K562 (cell line): ENCODE data around the gene RRBP1. TPM values are rescaled to one million over a fixed set of nuclear protein-coding genes. Genes with fewer than 3 reads are reported as not detected.

Experiments
- ATAC-seq: fragments of 200-7000 bp; cut with Tn5 transposase; 3 replicates; pipeline ENCODE4 v1.9.1; 2020; ENCODE audit warnings: moderate library complexity
- BruUV-seq: library from RNA; stranded (reverse); fragments of 400-500 nt; replicated peaks from 2 replicates; lab custom pipeline; 2021; lab: Mats Ljungman, UMichigan
- CTCF ChIA-PET: fragments of 300-600 bp; formaldehyde crosslinking; extraction: SDS; loops from one replicate; lab custom pipeline; 2021; ENCODE audit warnings: low intra/inter-chr PET ratio; lab: Yijun Ruan, JAX
- POLR2A ChIA-PET: fragments of 300-600, 350-650 bp; sonication (Branson Sonifier 250); formaldehyde crosslinking; extraction: SDS; loops from one replicate; lab custom pipeline; 2021; ENCODE audit warnings: antibody characterized with exemption, inconsistent platforms; lab: Yijun Ruan, JAX
- DNase-seq, 4 experiments: peaks; one replicate each; pipeline versions ENCODE4 v3.0.0 to v3.0.0-alpha.2; 2011 to 2018; ENCODE audit warnings: low spot score in 3 of 4, mixed read lengths in 3 of 4; ENCODE audit errors: extremely low read depth in 1 of 4
- FAIRE-seq: peaks from 2 replicates; lab custom pipeline; 2011; peaks lifted over from hg19 to GRCh38; lab: Jason Lieb, UNC
- H2AFZ ChIP-seq: 2 replicates; pipeline ENCODE4 v1.6.0; 2011; ENCODE audit warnings: low read depth, low read length, control low read depth, inconsistent platforms
- H3K27ac ChIP-seq: fragments of 200-600 bp; 3 replicates; pipeline ENCODE4 v1.8.0; 2011; ENCODE audit warnings: low read depth, mild to moderate bottlenecking, control low read depth, inconsistent platforms, low read length, moderate library complexity, mixed read lengths; ENCODE audit errors: extremely low read depth
- H3K27me3 ChIP-seq, 2 experiments: fragments of 300-600 bp in 1 of 2; 2 replicates in 1 of 2; 3 replicates in 1 of 2; pipeline versions ENCODE4 v1.6.0 to v1.8.0; 2011; ENCODE audit warnings: inconsistent platforms in 2 of 2, low read length in 2 of 2, mild to moderate bottlenecking in 1 of 2, mixed read lengths in 1 of 2, moderate library complexity in 1 of 2; ENCODE audit not compliant: control insufficient read depth in 2 of 2, insufficient read depth in 2 of 2
- H3K36me3 ChIP-seq: fragments of 300-600 bp; 3 replicates; pipeline ENCODE4 v1.8.0; 2011; ENCODE audit warnings: mild to moderate bottlenecking, low read length, inconsistent platforms; ENCODE audit not compliant: control insufficient read depth, insufficient read depth
- H3K4me1 ChIP-seq, 2 experiments: fragments of 200-600 bp in 1 of 2; replicated peaks in 1 of 2; 2 replicates in 1 of 2; 3 replicates in 1 of 2; pipeline versions ENCODE4 v1.5.1 to v1.8.0; 2011; ENCODE audit warnings: inconsistent platforms in 2 of 2, low read length in 2 of 2, mild to moderate bottlenecking in 1 of 2, mixed read lengths in 1 of 2, moderate library complexity in 1 of 2; ENCODE audit not compliant: control insufficient read depth in 2 of 2, insufficient read depth in 2 of 2
- H3K4me2 ChIP-seq: 2 replicates; pipeline ENCODE4 v1.6.1; 2011; ENCODE audit warnings: low read length, control low read depth, inconsistent platforms, mixed read lengths; ENCODE audit not compliant: insufficient read depth
- H3K4me3 ChIP-seq: fragments of 200-600 bp; sonication (generic), shearing (Covaris generic); 2 replicates; pipeline ENCODE4 v1.5.1; 2016; ENCODE audit warnings: control low read depth, inconsistent platforms
- H3K79me2 ChIP-seq: fragments of 200-600 bp; 3 replicates; pipeline ENCODE4 v1.8.0; 2011; ENCODE audit warnings: low read length, inconsistent platforms; ENCODE audit not compliant: control insufficient read depth, insufficient read depth
- H3K9ac ChIP-seq, 2 experiments: 2 replicates each; pipeline versions ENCODE4 v1.6.0 to v1.6.1; 2011; ENCODE audit warnings: low read depth in 2 of 2, low read length in 2 of 2, control low read depth in 1 of 2, inconsistent platforms in 1 of 2, mild to moderate bottlenecking in 1 of 2, mixed read lengths in 1 of 2; ENCODE audit not compliant: insufficient read depth in 1 of 2
- H3K9me1 ChIP-seq: one replicate; pipeline ENCODE4 v1.6.0; 2011; ENCODE audit warnings: inconsistent platforms, mild to moderate bottlenecking, low read length, moderate library complexity; ENCODE audit not compliant: control insufficient read depth, insufficient read depth
- H3K9me3 ChIP-seq: replicated peaks from 2 replicates; pipeline ENCODE4 v1.5.1; 2011; ENCODE audit warnings: low read depth, low read length, inconsistent platforms; ENCODE audit not compliant: control insufficient read depth, insufficient read depth
- H4K20me1 ChIP-seq: replicated peaks from 2 replicates; pipeline ENCODE4 v1.6.1; 2011; ENCODE audit warnings: low read length, inconsistent platforms, mixed read lengths; ENCODE audit not compliant: control insufficient read depth, insufficient read depth
- CTCFL ChIP-seq: IDR thresholded peaks from 2 replicates; pipeline ENCODE4 v1.6.1; 2011; ENCODE audit warnings: borderline replicate concordance, low read depth, mild to moderate bottlenecking, moderate library complexity, low read length; ENCODE audit not compliant: insufficient read depth, poor library complexity, severe bottlenecking
- DMBX1 ChIP-seq: fragments of 250-450 bp; sonication (Bioruptor Pico); IDR thresholded peaks from 2 replicates; pipeline ENCODE4 v1.8.0; 2022; ENCODE audit warnings: inconsistent platforms, mild to moderate bottlenecking, moderate library complexity, borderline replicate concordance
- ELF1 ChIP-seq: fragments of 200-800 bp; sonication (Bioruptor generic); IDR thresholded peaks from 2 replicates; pipeline ENCODE4 v1.6.1; 2016; ENCODE audit warnings: missing genetic modification characterization, missing compliant biosample characterization
- ESRRA ChIP-seq: fragments of 450-650 bp; IDR thresholded peaks from 2 replicates; pipeline ENCODE4 v1.6.1; 2014; ENCODE audit warnings: low read depth, mild to moderate bottlenecking, moderate library complexity, borderline replicate concordance
- HDAC3 ChIP-seq: fragments of 450-650 bp; IDR thresholded peaks from 2 replicates; pipeline ENCODE4 v1.6.1; 2018; ENCODE audit warnings: borderline replicate concordance, mild to moderate bottlenecking, moderate library complexity; ENCODE audit not compliant: partially characterized antibody
- HMBOX1 ChIP-seq: sonication (generic); IDR thresholded peaks from 2 replicates; pipeline ENCODE4 v1.6.1; 2016
- IFI16 ChIP-seq: fragments of 250-450 bp; sonication (Bioruptor Pico); IDR thresholded peaks from 2 replicates; pipeline ENCODE4 v2.1.2; 2022; ENCODE audit warnings: mild to moderate bottlenecking, inconsistent platforms
- POLR3G ChIP-seq: IDR thresholded peaks from 2 replicates; pipeline ENCODE4 v1.6.1; 2011; ENCODE audit not compliant: insufficient read length, insufficient replicate concordance; ENCODE audit errors: extremely low read depth
- RREB1 ChIP-seq: fragments of 250-450 bp; sonication (Bioruptor Pico); IDR thresholded peaks from 2 replicates; pipeline ENCODE4 v1.4.0; 2020
- TFAM ChIP-seq: fragments of 250-450 bp; sonication (Bioruptor Pico); conservative IDR thresholded peaks from 2 replicates; pipeline ENCODE4 v1.5.0; 2021; ENCODE audit warnings: mild to moderate bottlenecking, moderate library complexity
- ZNF696 ChIP-seq: fragments of 250-450 bp; sonication (Bioruptor Pico); conservative IDR thresholded peaks from 2 replicates; pipeline ENCODE4 v1.4.0; 2020; ENCODE audit warnings: mild to moderate bottlenecking, moderate library complexity
- WGBS: fragments of 100-300 bp; shearing (Covaris generic); methylation state at CpG from one replicate; pipeline ENCODE4 v1.1.6; 2016; ENCODE audit warnings: low coverage, mixed read lengths; ENCODE audit not compliant: insufficient coverage; ENCODE audit errors: missing lambda C conversion rate; 5-methylcytosine and 5-hydroxymethylcytosine counted together
- in situ Hi-C: fragments of 300-500 bp; cut with MboI; formaldehyde crosslinking; loops from 4 replicates; pipeline ENCODE4 v1.15.0; 2018; ENCODE audit warnings: inconsistent platforms, mixed read lengths
- intact Hi-C: fragments of 100-400 bp; cut with micrococcal nuclease; formaldehyde crosslinking; loops from 2 replicates; pipeline ENCODE4 v1.14.2; 2022
- polyA plus RNA-seq, 8 experiments: library from polyadenylated mRNA; depleted of rRNA in 4 of 8; stranded (reverse) in 5 of 8; unstranded in 3 of 8; fragments of >200 nt; fragmentation: Nextera tagmentation in 2 of 8; fragmentation: Illumina TruSeq in 1 of 8; extraction: Ambion mirVana in 2 of 8; extraction: Trizol in 1 of 8; gene quantifications; 2 replicates each; pipeline versions ENCODE4 v1.2.1 to v1.2.3, GENCODE V29; 2011 to 2014; ENCODE audit warnings: inconsistent platforms in 1 of 8, missing spikeins in 1 of 8
- total RNA-seq, 7 experiments: library from RNA; depleted of rRNA in 6 of 7; stranded (reverse); fragments of >200 nt in 6 of 7; fragmentation: Illumina TruSeq in 2 of 7; extraction: Trizol in 2 of 7; gene quantifications; 2 replicates each; pipeline versions ENCODE4 v1.2.1 to v1.2.3, GENCODE V29; 2011 to 2021; ENCODE audit warnings: low replicate concordance in 1 of 7

Gene RRBP1
- total and polyA plus RNA-seq, 9 of the 15 experiments (the other 6 are each of a cell fraction or from before 2014, with no cell fraction given) = 0.84 to 32.0 (median 17.6) TPM

GRCh38 chr20:17634661-17635331 lies 47.2 kb downstream of the RRBP1 start:
- CTCF ChIA-PET = no interaction called here
- no peak for TF ChIP-seq TFAM
- no peak for TF ChIP-seq DMBX1 (CRISPR knock-in tag)
- no peak for TF ChIP-seq ELF1 (tag)
- no peak for TF ChIP-seq HMBOX1
- no peak for TF ChIP-seq HDAC3
- TF ChIP-seq CTCFL = no peak
- no peak for TF ChIP-seq RREB1
- no peak for TF ChIP-seq IFI16 (CRISPR knock-in tag)
- no peak for TF ChIP-seq POLR3G
- TF ChIP-seq ESRRA = no peak
- no peak for TF ChIP-seq ZNF696 (CRISPR knock-in tag)

More at GRCh38 chr20:17634661-17635331, 47.2 kb downstream of the RRBP1 start:
- H3K9me3 ChIP-seq = no peaks in the 10 kb centered on the region
- no peaks in the 10 kb centered on the region for H3K27me3 ChIP-seq
- no peak for ATAC-seq
- peaks cover 28% of the 10 kb centered on the region; the same call in 2 of the 3 replicates for H3K36me3 ChIP-seq
- in situ Hi-C loops = no loop called here
- 86% methylated on average over 8 of the region's 13 CpGs for WGBS
- H3K4me2 ChIP-seq = no peak overlapping the region
- no peaks in the 10 kb centered on the region for H3K79me2 ChIP-seq
- no peak for FAIRE-seq
- H3K9me1 ChIP-seq = no peaks in the 10 kb centered on the region
- no peak overlapping the region for H2AFZ ChIP-seq
- no peak overlapping the region for H3K27ac ChIP-seq
- peaks cover 0 to 6% of the 10 kb centered on the region in 2 experiments; a peak in 2 of 5 replicates for H3K4me1 ChIP-seq
- no peak overlapping the region for H3K4me3 ChIP-seq
- DNase-seq = no peak
- no TSS peak for BruUV-seq
- no peaks in the 10 kb centered on the region for H4K20me1 ChIP-seq
- intact Hi-C loops = no loop called here
- no peak overlapping the region for H3K9ac ChIP-seq
- POLR2A ChIA-PET = interaction anchor here (1.0 kb wide), 1 partner anchor 55 kb away, joined by 3 read pairs; no protein-coding TSS in a partner anchor
